ENCODE measurements around the gene PADI3.

PADI3 gene

DNA sequence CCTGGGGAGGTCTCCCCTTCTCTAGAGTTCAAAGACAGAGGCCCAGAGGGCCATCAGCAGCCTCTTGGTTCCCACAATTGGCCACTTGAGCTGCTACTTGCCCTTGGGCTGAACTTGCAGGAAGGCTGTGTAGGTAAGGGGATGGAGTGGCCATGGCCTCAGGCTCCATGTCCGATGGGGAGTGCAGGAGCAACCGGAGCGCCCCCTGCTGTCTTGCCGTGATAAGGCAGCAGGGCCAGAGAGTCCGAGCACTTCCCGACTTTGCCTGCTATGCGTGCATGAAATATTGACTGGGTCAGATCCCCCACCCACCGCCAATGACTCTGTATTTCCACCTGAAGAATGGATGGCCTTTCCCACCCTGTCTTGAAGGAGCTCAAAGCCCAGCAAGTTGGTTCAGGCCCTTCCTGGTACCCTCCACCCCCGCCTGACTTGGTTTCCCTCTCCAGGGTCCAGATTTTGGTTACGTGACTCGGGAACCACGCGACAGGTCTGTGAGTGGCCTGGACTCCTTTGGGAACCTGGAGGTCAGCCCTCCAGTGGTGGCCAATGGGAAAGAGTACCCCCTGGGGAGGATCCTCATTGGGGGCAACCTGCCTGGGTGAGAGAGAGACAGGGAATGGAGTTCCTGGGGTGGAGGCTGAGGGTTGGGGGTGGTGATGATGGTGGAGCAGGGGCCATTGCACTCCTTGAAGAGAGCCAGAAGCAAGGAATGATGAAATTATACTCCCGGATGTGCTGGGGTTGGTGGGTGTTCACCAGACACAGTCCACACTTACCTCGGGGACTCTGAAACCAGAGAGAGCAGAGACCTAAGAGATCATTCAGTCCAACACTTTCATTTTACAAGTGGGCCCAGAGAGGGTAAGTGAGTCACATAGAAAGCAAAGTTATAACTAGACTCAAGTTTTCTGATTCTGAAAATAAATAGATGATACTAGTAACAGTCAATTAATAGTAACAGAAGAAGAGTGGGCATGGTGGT, 25.6 kb downstream of the PADI3 start:
- DNase-seq: peak; percentile 0

DNA sequence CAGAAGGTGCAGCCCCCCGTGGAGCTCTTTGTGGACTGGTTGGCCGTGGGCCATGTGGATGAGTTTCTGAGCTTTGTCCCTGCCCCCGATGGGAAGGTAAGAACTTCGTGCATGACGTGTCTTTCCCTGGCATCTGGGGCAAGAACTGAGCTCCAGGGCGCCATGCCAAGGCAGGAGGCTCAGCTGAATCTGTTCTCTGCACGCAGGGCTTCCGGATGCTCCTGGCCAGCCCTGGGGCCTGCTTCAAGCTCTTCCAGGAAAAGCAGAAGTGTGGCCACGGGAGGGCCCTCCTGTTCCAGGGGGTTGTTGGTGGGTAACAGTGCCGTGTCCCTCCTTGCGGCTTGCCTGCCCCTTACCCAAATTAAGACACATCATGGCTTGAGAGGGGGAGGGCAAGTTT, 27.7 kb downstream of the PADI3 start:
- DNase-seq: no peak

DNA sequence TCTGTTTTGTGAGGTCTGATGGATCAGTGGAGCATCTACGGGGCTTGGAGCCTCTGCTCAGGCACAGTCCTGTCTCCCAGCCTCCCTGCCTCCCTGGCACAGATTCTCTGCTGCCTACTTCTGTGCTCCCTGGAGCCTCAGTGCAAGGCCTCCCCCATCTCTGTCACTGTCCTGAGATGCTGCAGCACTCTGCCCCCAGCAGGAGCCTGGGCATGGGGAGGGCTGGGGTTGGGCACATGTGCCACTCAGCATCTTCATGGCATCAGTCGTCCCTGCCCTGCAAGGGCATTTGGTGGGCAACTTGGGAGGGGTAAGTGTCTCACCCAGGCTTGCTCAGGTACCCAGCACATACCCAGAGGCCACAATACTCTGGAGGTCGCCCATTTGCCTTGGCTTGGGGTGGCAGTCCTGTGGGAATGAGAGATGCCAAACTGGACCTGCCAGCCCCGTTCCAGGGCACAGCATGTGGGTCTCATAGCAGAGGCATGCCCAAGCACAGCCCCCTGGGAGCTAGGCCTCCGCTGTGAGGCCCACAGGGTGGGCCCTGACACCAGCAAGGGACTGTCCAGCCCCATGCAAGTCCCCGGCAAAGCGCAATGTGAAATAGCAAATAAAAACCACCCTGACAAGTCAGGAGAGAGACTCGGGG, 28.7 kb downstream of the PADI3 start:
- DNase-seq: no peak

DNA sequence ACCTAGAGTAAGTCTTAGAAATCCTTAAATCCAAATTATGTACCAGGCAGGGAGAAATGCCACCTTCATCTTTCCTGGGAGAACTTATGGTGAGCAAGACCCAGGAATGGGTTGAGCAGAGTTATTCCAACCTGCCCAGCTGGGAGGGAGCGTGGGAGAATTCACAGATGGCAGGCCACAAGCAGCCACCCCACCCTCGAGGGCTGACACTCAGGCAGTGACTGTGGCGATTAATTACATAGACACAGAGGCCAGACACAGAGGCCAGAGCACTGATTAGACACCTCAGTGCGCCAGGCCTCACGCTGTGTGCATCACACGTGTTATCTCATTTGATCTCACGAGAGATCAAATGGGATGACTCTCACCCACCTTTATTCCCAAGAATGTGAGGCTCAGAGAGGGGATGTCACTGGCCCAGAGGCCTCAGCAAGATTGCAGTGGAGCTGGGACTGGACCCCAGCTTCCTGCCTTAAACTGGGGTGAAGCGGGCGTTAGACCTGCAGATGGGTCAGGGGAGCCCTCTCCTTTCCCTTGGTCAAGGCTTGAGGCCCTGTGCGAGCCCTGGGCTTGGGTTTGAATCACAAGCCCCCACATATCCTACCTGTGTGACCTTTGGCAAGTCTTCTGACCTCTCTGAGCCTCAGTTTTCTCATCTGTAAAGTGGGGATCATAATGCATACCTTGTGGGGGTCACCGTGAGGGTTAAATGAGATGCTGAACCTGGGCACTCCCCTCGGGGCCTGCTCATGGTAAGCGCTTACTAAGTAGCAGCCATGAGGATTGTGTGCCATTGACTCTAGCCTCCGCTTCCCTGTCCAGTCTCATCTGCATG, 30.3 kb downstream of the PADI3 start:
- no peak for DNase-seq

GRCh38 chr1:17280436-17280835, 31.5 kb downstream of the PADI3 start:
- DNase-seq: no peak

- DNase-seq: no peak
Observed at GRCh38 chr1:17280894-17281293, 32.0 kb downstream of the PADI3 start.

- DNase-seq: no peak
Observed at GRCh38 chr1:17281775-17282181, 32.9 kb downstream of the PADI3 start.

DNA sequence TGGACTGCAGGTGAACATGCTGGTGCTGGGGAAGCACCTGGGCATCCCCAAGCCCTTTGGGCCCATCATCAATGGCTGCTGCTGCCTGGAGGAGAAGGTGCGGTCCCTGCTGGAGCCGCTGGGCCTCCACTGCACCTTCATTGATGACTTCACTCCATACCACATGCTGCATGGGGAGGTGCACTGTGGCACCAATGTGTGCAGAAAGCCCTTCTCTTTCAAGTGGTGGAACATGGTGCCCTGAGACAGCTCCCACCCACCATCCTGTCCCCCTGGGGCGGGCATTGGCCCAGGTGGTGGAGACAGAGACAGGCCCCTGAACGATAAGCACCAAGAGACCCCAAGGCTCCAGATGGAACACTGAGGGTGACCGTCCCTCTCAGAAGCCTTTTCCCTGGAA, 33.9 kb downstream of the PADI3 start:
- DNase-seq: no peak

DNA sequence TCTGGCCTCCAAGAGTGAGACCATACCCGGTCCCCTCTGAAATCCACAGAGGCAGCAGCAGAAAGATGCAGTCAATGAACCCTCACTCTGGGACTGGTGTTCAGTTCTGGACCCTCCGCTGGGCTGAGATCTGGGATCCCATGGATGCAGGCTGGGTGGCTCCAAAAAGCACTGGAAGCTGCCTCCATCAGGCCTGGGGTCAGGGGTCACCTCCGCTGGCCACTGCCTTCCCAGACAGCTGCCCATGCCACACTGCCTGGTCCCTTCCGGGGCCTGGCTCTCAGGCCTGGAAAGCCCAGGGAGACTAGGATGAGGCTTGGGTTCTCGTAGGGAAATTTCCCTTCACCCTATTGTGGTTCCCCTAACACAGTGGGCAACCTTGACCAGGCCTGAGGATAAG, 37.7 kb downstream of the PADI3 start:
- DNase-seq: no peak

- no peak for DNase-seq
Observed at GRCh38 chr1:17287130-17287776, 38.4 kb downstream of the PADI3 start.

DNA sequence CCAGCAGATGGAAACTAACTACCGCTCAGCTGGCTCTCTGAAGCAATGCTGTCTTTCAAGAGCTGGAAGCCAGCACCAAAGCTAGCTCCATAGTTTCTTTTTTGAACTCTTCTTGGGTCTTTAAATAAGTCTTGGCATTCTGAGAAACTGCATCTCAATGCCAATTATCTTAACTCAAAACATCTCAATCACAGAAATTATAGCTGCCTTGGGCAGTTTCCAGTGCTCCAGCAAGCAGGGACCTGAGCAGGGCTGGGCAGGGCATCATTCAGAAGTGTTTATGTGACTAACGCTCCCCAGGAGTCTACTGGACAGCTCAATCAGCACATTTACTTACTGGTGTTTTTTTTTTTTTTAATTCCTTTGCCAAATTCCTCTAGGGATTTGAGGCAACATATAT, 40.8 kb downstream of the PADI3 start:
- no peak for DNase-seq

DNA sequence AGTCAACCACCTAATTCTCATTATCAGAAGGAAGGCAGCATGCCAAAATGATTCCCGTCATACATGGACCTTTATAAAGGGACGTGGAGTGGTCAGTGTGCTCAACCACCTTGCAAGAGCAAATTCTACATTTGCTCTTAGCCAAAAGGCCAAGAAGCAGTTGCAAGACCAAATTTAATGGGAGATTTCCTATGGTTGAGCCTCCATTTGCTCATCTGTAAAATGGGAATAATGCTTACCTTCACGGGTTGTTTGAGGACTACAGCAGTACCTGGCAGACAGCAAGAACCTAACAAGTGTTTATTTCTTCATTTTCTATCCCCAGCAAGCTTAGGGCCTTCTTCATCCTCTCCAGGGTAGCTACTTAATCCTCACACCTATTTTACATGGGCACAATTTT, 41.7 kb downstream of the PADI3 start:
- DNase-seq: no peak

- no peak for DNase-seq
Observed at GRCh38 chr1:17292299-17293160, 43.6 kb downstream of the PADI3 start.

DNA sequence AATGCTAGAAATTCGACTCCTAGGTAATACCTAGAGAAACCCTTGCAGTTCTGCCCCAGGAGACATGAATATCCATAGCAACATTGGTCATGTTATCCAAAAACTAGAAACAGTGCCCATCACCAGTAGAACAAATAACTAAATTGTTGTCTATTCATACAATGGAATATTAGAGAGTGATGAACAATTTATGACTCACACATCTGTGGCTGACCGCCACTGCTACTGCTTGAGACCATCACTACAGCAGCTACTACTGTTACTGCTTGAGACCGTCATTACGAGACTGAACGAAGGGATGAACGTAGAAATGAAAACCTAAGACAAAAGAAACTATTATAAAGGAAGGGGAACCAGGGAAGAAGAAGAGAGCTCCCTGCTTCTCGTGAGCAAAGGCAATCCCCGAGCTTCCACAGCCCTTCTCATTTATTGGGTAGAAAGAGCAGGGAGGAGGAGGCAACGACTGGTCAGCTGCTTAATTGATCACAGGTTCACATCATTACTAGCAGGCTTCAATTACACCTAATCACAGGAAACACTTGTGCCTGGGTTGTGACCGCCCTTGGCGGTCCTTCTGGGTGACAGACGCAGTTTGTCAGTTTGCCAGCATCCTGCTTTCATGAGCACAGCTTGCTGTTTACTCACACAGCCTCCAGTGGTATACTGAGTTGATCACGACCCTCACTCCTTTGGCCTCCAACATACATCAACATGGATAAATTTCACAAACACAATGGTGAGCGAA, 45.0 kb downstream of the PADI3 start:
- no peak for DNase-seq

DNA sequence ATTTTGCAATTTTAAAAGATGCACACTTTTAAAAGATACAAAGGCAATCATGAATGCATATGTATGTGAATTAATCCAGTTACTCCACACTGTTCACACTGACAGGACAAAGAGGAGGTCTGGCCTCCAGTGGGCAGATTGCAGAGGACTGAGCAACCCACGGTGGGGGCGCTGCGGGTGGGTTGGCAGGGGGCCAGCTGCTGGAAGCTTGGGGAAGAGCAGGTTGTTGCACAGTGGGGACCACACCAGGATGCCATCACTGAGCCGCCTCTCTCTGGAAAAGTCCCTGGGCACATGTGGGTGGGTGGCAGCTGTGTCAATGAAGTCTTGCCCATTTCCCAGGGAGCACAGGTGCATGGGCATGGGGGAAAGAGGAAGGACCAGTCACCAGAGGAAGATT, 46.4 kb downstream of the PADI3 start:
- DNase-seq: no peak

- DNase-seq: no peak
Observed at GRCh38 chr1:17296086-17296485, 47.2 kb downstream of the PADI3 start.

- DNase-seq: no peak
Observed at GRCh38 chr1:17297991-17298390, 49.1 kb downstream of the PADI3 start.

- no peak for DNase-seq
Observed at GRCh38 chr1:17301767-17302166, 52.9 kb downstream of the PADI3 start.

DNA sequence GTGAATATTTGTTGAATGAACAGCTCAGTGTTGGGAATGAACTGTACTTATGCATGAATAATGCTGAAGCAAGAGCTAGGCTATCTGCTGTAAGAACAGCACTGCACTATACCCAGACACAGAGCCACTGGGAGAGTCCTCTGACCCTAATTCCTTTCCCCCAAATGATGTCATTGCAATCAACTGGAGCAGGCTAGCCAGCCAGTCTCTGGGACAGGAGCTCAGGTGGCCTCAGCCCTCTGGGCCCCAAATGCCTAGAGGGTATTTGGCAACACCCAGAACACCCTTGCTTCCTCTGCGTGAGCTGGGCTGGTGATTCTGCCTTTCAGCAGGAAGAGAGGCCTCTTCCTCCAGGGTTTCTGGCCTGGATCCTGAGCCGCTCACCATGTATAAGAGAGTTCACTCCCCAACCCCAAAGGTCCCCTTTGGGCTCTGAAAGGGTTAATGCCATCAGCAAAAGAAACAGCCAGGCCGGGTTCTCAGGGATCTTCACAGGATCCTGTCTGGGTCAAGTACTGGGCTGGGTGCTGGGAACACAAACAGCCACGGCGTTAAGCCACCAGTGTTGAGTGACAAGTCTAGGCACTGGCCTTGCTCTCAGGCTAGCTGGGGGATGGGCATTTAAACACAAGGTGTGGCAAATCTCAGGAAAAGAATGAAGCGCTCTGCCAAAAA, 55.4 kb downstream of the PADI3 start:
- no peak for DNase-seq

- DNase-seq: no peak
Observed at GRCh38 chr1:17304826-17305175, 55.9 kb downstream of the PADI3 start.

Measured in NCI-H187 treated with DMSO at 0.1 percent for 48 hours (cell line).